ENCODE data around the gene STAU1.

The STAU1 gene

GRCh38 chr20:49156481-49156880 is 31.7 kb downstream of the STAU1 start:
- DNase-seq: no peak
- Mint-ChIP-seq H3K9me3 (no peaks in the 10 kb centered on the region), H3K27me3 (ENCODE audit: low read depth, poor library complexity) (no peaks in the 10 kb centered on the region), H3K4me3 (no peak overlapping the region), H3K4me1 (peaks cover 14% of the 10 kb centered on the region), H3K27ac (no peak overlapping the region), H3K36me3 (ENCODE audit: low read depth) (peaks cover 63% of the 10 kb centered on the region)
- TF ChIP-seq, protein P1, sequence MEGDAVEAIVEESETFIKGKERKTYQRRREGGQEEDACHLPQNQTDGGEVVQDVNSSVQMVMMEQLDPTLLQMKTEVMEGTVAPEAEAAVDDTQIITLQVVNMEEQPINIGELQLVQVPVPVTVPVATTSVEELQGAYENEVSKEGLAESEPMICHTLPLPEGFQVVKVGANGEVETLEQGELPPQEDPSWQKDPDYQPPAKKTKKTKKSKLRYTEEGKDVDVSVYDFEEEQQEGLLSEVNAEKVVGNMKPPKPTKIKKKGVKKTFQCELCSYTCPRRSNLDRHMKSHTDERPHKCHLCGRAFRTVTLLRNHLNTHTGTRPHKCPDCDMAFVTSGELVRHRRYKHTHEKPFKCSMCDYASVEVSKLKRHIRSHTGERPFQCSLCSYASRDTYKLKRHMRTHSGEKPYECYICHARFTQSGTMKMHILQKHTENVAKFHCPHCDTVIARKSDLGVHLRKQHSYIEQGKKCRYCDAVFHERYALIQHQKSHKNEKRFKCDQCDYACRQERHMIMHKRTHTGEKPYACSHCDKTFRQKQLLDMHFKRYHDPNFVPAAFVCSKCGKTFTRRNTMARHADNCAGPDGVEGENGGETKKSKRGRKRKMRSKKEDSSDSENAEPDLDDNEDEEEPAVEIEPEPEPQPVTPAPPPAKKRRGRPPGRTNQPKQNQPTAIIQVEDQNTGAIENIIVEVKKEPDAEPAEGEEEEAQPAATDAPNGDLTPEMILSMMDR (IDR thresholded peaks at IDR 0.05): no peak

- no peaks in the 10 kb centered on the region for H3K27me3 Mint-ChIP-seq (ENCODE audit: low read depth, poor library complexity)
- H3K27ac Mint-ChIP-seq: peak overlapping the region; percentile 80
- no peak overlapping the region for H3K4me3 Mint-ChIP-seq
- no peak for DNase-seq
- H3K36me3 Mint-ChIP-seq (ENCODE audit: low read depth): peaks cover 78% of the 10 kb centered on the region
- TF ChIP-seq, protein P1 (IDR thresholded peaks at IDR 0.05): no peak
- no peaks in the 10 kb centered on the region for H3K9me3 Mint-ChIP-seq
- peaks cover 32% of the 10 kb centered on the region for H3K4me1 Mint-ChIP-seq
These were observed 36.7 kb downstream of the STAU1 start for GRCh38 chr20:49151436-49151835.

GRCh38 chr20:49149281-49150045 is 38.7 kb downstream of the STAU1 start:
- DNase-seq: no peak
- H3K4me3 Mint-ChIP-seq: no peak overlapping the region
- H3K27ac Mint-ChIP-seq: peak overlapping the region; percentile 67
- H3K36me3 Mint-ChIP-seq (ENCODE audit: low read depth): peaks cover 74% of the 10 kb centered on the region
- no peaks in the 10 kb centered on the region for H3K9me3 Mint-ChIP-seq
- no peaks in the 10 kb centered on the region for H3K27me3 Mint-ChIP-seq (ENCODE audit: low read depth, poor library complexity)
- H3K4me1 Mint-ChIP-seq: peaks cover 32% of the 10 kb centered on the region
- TF ChIP-seq, protein P1 (IDR thresholded peaks at IDR 0.05): no peak

DNA sequence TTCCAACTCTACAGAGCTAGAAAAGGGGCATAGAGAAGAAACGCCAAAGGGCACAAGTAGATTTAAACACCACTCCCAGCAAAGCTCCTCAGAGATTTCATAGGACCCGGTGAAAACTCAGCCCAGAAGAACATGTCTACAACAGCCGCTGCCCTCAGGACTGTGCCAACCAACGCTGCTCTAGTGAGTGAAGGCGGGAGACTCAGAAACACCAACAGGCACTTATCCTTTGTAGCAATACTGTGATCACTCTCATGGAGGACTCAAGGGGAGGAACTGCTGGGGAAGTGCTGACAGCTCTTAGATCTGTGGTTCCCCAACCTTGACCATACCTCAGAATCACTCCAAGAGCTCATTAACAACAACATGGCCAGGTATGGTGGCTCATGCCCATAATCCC is 39.5 kb downstream of the STAU1 start:
- TF ChIP-seq, protein P1 (IDR thresholded peaks at IDR 0.05): no peak
- Mint-ChIP-seq H3K4me1 (peaks cover 32% of the 10 kb centered on the region), H3K9me3 (no peaks in the 10 kb centered on the region), H3K27me3 (ENCODE audit: low read depth, poor library complexity) (no peaks in the 10 kb centered on the region), H3K27ac (peak overlapping the region; percentile 21), H3K36me3 (ENCODE audit: low read depth) (peaks cover 76% of the 10 kb centered on the region), H3K4me3 (no peak overlapping the region)
- DNase-seq: no peak

- H3K36me3 Mint-ChIP-seq (ENCODE audit: low read depth): peaks cover 77% of the 10 kb centered on the region
- no peaks in the 10 kb centered on the region for H3K9me3 Mint-ChIP-seq
- no peak for DNase-seq
These were observed 40.8 kb downstream of the STAU1 start for GRCh38 chr20:49147296-49147695.

More at GRCh38 chr20:49147296-49147695, 40.8 kb downstream of the STAU1 start:
- no peaks in the 10 kb centered on the region for H3K27me3 Mint-ChIP-seq (ENCODE audit: low read depth, poor library complexity)
- peaks cover 32% of the 10 kb centered on the region for H3K4me1 Mint-ChIP-seq
- H3K27ac Mint-ChIP-seq: no peak overlapping the region
- no peak overlapping the region for H3K4me3 Mint-ChIP-seq
- TF ChIP-seq, protein P1 (IDR thresholded peaks at IDR 0.05): no peak

Measured in nephron progenitor cell (in vitro differentiated cells).